KMS-11 (cell line): ENCODE results near the gene PPP1R1B.

Source experiments
- H2AFZ ChIP-seq: fragments of 200-600 bp; sonication (generic); 2 replicates; pipeline ENCODE4 v1.6.1; 2016; ENCODE audit warnings: antibody characterized with exemption, mixed run types, low read depth
- H3K27ac ChIP-seq: fragments of 200-600 bp; sonication (generic); 2 replicates; pipeline ENCODE4 v1.6.1; 2016; ENCODE audit warnings: mild to moderate bottlenecking, mixed run types
- H3K27me3 ChIP-seq: fragments of 200-600 bp; sonication (generic); 2 replicates; pipeline ENCODE4 v1.6.1; 2017; ENCODE audit warnings: mild to moderate bottlenecking, low read depth, mixed run types, moderate library complexity; ENCODE audit not compliant: insufficient read depth
- H3K36me3 ChIP-seq: fragments of 200-600 bp; sonication (generic); 2 replicates; pipeline ENCODE4 v1.6.1; 2017; ENCODE audit warnings: mild to moderate bottlenecking, mixed run types; ENCODE audit not compliant: insufficient read depth
- H3K4me1 ChIP-seq: fragments of 200-600 bp; sonication (generic); 2 replicates; pipeline ENCODE4 v1.6.1; 2016; ENCODE audit warnings: mild to moderate bottlenecking, low read depth, mixed run types; ENCODE audit not compliant: poor library complexity, severe bottlenecking
- H3K4me2 ChIP-seq: fragments of 200-600 bp; sonication (generic); 2 replicates; pipeline ENCODE4 v1.7.0; 2016; ENCODE audit warnings: mild to moderate bottlenecking, mixed run types
- H3K4me3 ChIP-seq: fragments of 200-600 bp; sonication (generic); IDR thresholded peaks from 2 replicates; pipeline ENCODE4 v1.6.1; 2017; ENCODE audit warnings: low read depth, low read length, mixed read lengths; ENCODE audit not compliant: insufficient read depth
- H3K79me2 ChIP-seq: fragments of 200-600 bp; sonication (generic); 2 replicates; pipeline ENCODE4 v1.6.1; 2016; ENCODE audit warnings: low read depth, mixed run types; ENCODE audit not compliant: insufficient read depth
- H3K9ac ChIP-seq: fragments of 200-600 bp; sonication (generic); 2 replicates; pipeline ENCODE4 v1.6.1; 2016; ENCODE audit warnings: mild to moderate bottlenecking, mixed run types
- H4K20me1 ChIP-seq: fragments of 200-600 bp; sonication (generic); 2 replicates; pipeline ENCODE4 v1.6.1; 2016; ENCODE audit warnings: mild to moderate bottlenecking, mixed run types; ENCODE audit not compliant: insufficient read depth
- TF ChIP-seq, protein P1 (sequence below): fragments of 200-600 bp; sonication (generic); conservative IDR thresholded peaks from 2 replicates; pipeline ENCODE4 v1.6.1; 2017; ENCODE audit warnings: low read depth, mild to moderate bottlenecking, antibody characterized with exemption, low read length, moderate library complexity, mixed read lengths

Gene PPP1R1B

DNA sequence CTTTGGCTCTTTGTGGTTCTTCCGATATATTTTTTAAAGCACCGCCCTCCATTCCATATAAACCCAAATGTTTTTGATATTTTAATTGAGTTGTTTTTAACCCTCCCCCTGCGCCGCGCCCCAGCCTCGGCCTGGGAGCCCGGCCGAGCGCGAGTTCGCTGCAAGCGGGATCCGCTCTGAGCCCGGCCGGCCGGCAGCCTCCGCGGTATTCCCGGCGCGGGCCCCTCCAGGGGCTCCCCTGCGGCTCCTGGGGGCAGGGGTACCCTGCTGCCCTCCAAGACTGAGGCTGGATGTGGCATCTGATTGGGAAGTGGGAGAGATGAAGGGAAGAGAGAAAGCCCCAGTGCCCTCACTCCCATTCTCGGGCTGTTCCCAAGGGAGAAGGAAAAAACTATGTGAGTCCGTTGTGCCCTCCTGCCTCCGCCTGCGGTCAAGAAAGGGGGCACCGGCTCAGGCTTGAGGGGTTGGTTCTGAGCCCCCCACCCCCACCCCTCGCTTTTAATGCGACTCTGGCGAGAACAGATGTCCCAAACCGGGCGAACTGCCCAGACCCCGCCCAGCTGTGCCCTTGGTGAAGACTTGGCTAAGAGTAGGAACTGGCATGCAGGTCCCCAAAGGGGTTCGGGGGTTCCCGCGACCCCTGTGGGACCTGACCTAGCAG lies 27.6 kb upstream of the PPP1R1B start:
- Histone ChIP-seq H3K4me2 (peak overlapping the region; percentile 35; the same call in 1 of the 2 replicates), H3K4me3 (no peak overlapping the region), H3K79me2 (no peaks in the 10 kb centered on the region), H4K20me1 (0 out of 2 replicates have a peak, but pooled peaks cover 6% of the 10 kb centered on the region), H3K4me1 (peaks cover 5% of the 10 kb centered on the region), H2AFZ (no peak overlapping the region), H3K27ac (no peak overlapping the region), H3K36me3 (no peaks in the 10 kb centered on the region), H3K27me3 (peaks cover 98% of the 10 kb centered on the region), H3K9ac (no peak overlapping the region)
- TF ChIP-seq, protein P1, sequence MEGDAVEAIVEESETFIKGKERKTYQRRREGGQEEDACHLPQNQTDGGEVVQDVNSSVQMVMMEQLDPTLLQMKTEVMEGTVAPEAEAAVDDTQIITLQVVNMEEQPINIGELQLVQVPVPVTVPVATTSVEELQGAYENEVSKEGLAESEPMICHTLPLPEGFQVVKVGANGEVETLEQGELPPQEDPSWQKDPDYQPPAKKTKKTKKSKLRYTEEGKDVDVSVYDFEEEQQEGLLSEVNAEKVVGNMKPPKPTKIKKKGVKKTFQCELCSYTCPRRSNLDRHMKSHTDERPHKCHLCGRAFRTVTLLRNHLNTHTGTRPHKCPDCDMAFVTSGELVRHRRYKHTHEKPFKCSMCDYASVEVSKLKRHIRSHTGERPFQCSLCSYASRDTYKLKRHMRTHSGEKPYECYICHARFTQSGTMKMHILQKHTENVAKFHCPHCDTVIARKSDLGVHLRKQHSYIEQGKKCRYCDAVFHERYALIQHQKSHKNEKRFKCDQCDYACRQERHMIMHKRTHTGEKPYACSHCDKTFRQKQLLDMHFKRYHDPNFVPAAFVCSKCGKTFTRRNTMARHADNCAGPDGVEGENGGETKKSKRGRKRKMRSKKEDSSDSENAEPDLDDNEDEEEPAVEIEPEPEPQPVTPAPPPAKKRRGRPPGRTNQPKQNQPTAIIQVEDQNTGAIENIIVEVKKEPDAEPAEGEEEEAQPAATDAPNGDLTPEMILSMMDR: no peak

DNA sequence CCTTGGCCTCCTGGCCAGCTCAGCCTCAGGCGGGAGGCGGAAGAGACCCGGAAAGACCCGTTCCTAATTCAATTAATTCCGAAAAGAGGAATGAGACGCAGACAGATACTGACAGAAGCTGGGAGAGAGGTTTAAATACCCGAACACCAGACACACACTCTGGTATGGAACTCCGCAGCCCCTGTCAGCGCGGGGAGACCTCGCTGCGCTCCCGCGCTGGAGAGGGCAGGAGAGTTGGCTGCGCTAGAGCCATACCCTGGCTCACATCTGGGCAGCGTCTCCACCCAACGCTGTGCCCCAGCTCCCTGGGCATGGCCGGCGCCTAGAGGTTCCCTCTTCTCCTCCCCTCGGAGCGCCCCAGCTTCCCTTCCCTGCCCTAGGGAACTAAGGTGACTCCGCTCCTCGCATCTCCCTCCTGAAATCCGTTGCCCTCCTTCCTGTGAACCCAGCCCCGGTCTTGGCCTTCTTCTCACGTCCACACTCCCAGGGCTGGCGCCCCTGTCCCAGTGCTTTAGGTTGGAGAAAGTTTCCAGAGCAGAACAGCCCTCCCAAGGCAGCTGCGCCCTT lies 27.0 kb upstream of the PPP1R1B start:
- TF ChIP-seq, protein P1: no peak
- no peak overlapping the region for H3K27ac ChIP-seq
- H3K9ac ChIP-seq: no peak overlapping the region
- H3K4me1 ChIP-seq: peaks cover 5% of the 10 kb centered on the region
- no peaks in the 10 kb centered on the region for H3K36me3 ChIP-seq
- H3K4me2 ChIP-seq: no peak overlapping the region
- no peak overlapping the region for H2AFZ ChIP-seq
- H3K79me2 ChIP-seq: no peaks in the 10 kb centered on the region
- 0 out of 2 replicates have a peak, but pooled peaks cover 6% of the 10 kb centered on the region for H4K20me1 ChIP-seq
- H3K4me3 ChIP-seq: no peak overlapping the region
- H3K27me3 ChIP-seq: peaks cover 98% of the 10 kb centered on the region

DNA sequence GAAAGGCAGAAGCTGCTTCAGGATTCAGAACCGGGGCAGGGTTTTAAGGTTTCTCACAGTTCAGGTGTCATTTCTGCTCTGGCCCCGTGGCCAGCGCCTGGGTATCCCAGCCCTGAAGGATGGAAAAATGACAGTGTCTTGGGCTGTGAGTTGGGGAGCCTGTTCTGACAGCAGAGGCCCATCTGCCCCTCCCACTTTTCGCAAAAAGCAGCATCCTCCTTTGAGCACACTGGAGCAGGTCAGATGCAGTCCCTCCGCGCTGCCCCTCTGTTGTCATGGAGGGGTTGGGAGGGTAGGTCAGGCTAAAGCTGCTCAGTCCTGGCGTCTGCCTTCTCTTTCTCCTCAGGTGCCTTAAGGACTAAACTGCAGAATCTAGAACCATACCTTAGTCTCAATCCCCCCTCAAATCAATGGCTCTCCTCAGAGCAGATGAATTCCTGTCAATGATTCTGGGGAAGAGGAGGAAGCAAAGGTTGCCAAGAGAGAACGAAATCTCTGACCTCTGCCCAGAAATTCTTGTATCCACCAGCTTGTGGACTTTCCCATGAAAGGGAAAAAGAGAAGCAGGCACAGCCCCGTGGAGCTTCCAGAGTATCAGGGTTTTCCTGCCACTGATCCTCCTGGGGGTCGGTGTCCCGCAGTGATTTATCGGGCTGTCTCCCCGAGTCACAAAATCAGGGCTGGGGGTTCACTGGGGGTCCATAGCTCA lies 26.3 kb upstream of the PPP1R1B start:
- Histone ChIP-seq H3K4me3 (no peak overlapping the region), H3K4me2 (no peak overlapping the region), H4K20me1 (0 out of 2 replicates have a peak, but pooled peaks cover 6% of the 10 kb centered on the region), H3K27me3 (peaks cover 99% of the 10 kb centered on the region), H3K36me3 (no peaks in the 10 kb centered on the region), H3K9ac (no peak overlapping the region), H3K4me1 (peaks cover 5% of the 10 kb centered on the region), H2AFZ (no peak overlapping the region), H3K27ac (no peak overlapping the region), H3K79me2 (no peaks in the 10 kb centered on the region)
- TF ChIP-seq, protein P1: no peak

DNA sequence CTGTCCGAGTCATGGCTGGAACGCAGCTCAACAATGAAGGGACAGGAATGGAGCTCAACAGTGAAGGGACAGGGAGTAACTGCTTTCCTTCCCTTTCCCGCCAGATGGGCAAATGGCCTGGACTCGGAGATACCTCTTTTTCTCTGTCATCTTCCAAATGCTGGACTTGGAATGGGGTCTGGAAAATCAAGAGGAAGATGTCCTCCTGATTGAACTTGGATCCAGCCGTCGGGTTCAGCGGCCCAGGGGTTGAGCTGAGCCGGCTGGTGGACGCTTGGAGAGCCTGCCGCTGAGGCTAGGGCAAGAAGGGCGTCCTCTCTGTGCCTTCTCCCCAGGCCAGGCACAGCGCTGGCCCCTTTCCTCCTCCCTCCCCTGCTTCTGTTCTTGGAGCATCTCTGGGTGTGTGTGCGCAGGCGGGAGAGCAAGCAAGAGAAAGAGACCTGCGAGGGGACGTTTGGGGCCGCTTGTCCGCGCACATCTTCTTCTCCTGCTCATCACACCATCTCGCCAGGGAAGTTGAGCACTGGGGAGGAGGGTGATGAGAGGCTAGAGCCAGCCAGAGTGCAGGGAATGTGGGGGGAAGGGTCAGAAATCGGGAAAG lies 25.7 kb upstream of the PPP1R1B start:
- no peaks in the 10 kb centered on the region for H3K79me2 ChIP-seq
- H3K4me2 ChIP-seq: no peak overlapping the region
- no peak overlapping the region for H3K4me3 ChIP-seq
- no peak overlapping the region for H3K9ac ChIP-seq
- no peak overlapping the region for H3K27ac ChIP-seq
- H3K36me3 ChIP-seq: no peaks in the 10 kb centered on the region
- H2AFZ ChIP-seq: no peak overlapping the region
- peaks cover 99% of the 10 kb centered on the region for H3K27me3 ChIP-seq
- peaks cover 5% of the 10 kb centered on the region for H3K4me1 ChIP-seq
- 0 out of 2 replicates have a peak, but pooled peaks cover 6% of the 10 kb centered on the region for H4K20me1 ChIP-seq
- TF ChIP-seq, protein P1: no peak
